ENCODE results near the gene SBNO2.

DNA sequence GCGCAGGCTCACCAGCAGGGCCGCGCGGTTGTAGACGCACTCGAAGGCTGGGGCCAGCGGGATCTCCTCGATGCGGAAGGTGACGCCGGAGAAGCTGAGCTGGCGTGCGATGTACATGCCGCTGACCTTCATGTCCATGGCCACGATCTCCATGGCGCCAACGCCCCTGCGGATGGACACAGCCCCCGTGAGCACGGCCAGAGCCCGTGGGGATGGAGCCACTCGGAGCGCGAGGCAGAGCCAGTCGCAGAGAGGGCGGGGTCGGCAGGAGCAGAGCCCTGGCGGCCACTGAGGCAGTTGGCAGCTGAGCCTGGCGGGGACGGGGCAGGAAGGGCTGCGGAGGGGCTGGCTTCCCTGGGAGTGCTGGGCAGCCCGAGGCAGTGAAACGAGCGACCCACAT, 55.1 kb downstream of the SBNO2 start:
- TF ChIP-seq POLR2AphosphoS5 (IDR thresholded peaks at IDR 0.05; ENCODE audit: low read depth, low read length) (no peak), SIN3A (IDR thresholded peaks at IDR 0.05; ENCODE audit: borderline replicate concordance, insufficient read depth, low read length) (no peak)
